GM12878 (cell line): ENCODE results near the gene SMG5.

Experiments used
- CEBPB ChIP-seq, 2 experiments: fragments of 150-350 bp in 1 of 2; IDR thresholded peaks; 2 replicates each; pipeline ENCODE4 v1.6.1; 2012 to 2014; ENCODE audit warnings: low read depth in 2 of 2, low read length in 2 of 2, borderline replicate concordance in 1 of 2, inconsistent platforms in 1 of 2
- EP300 ChIP-seq, 2 experiments: fragments of 150-350 bp in 1 of 2; IDR thresholded peaks; 2 replicates each; pipeline ENCODE4 v1.6.1; 2011 to 2012; ENCODE audit warnings: low read depth in 2 of 2, low read length in 2 of 2, borderline replicate concordance in 1 of 2, improper control_type of control experiment in 1 of 2, inconsistent platforms in 1 of 2; ENCODE audit not compliant: control insufficient read depth in 1 of 2
- JUND ChIP-seq: IDR thresholded peaks from 2 replicates; pipeline ENCODE4 v1.6.1; 2012; ENCODE audit warnings: low read depth, mild to moderate bottlenecking, low read length, improper control_type of control experiment, moderate library complexity
- POLR2A ChIP-seq: IDR thresholded peaks from 2 replicates; pipeline ENCODE4 v1.6.1; 2011; ENCODE audit warnings: low read depth, mild to moderate bottlenecking, low read length
- TF ChIP-seq, protein P1 (sequence below): IDR thresholded peaks from 2 replicates; pipeline ENCODE4 v1.6.1; 2011; ENCODE audit warnings: borderline replicate concordance, low read depth, mild to moderate bottlenecking, moderate library complexity, low read length; ENCODE audit not compliant: insufficient read depth, poor library complexity, severe bottlenecking
- TF ChIP-seq, protein P2 (sequence below), 3 experiments: IDR thresholded peaks in 2 of 3; conservative IDR thresholded peaks in 1 of 3; 2 replicates each; pipeline ENCODE4 v1.5.1; 2011; ENCODE audit warnings: low read depth in 3 of 3, low read length in 3 of 3, mild to moderate bottlenecking in 3 of 3, control low read depth in 2 of 3, moderate library complexity in 2 of 3, inconsistent platforms in 1 of 3, mixed read lengths in 1 of 3; ENCODE audit not compliant: control insufficient read depth in 2 of 3, insufficient read depth in 1 of 3; ENCODE audit errors: extremely low read depth in 1 of 3
- TF ChIP-seq, protein P3 (sequence below): IDR thresholded peaks from 2 replicates; pipeline ENCODE4 v1.6.1; 2012; ENCODE audit warnings: low read depth, low read length, improper control_type of control experiment

DNA sequence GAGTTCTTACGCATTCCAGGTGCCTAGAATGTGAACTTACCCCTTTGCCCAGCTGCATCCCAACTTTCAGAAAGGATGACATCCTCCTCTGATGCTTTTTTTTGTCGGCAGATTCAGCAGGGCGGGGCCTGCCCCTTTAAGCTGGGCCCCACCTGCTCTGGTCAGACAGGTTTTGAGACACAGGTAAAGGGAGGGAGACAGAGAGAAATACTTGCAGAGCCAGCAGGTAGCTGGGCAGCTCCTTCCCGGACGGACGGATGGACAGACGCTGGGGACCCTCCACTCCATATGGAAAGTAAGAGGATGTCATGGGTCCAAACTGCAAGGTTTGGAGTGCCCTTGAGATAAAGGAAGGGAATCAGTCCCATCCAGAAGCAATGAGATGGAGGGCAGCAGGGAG is 1.5 kb upstream of the SMG5 start, which contains the start of gene TMEM79:
- TF ChIP-seq, protein P1, sequence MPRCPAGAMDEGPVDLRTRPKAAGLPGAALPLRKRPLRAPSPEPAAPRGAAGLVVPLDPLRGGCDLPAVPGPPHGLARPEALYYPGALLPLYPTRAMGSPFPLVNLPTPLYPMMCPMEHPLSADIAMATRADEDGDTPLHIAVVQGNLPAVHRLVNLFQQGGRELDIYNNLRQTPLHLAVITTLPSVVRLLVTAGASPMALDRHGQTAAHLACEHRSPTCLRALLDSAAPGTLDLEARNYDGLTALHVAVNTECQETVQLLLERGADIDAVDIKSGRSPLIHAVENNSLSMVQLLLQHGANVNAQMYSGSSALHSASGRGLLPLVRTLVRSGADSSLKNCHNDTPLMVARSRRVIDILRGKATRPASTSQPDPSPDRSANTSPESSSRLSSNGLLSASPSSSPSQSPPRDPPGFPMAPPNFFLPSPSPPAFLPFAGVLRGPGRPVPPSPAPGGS: no peak
- TF ChIP-seq, protein P2, sequence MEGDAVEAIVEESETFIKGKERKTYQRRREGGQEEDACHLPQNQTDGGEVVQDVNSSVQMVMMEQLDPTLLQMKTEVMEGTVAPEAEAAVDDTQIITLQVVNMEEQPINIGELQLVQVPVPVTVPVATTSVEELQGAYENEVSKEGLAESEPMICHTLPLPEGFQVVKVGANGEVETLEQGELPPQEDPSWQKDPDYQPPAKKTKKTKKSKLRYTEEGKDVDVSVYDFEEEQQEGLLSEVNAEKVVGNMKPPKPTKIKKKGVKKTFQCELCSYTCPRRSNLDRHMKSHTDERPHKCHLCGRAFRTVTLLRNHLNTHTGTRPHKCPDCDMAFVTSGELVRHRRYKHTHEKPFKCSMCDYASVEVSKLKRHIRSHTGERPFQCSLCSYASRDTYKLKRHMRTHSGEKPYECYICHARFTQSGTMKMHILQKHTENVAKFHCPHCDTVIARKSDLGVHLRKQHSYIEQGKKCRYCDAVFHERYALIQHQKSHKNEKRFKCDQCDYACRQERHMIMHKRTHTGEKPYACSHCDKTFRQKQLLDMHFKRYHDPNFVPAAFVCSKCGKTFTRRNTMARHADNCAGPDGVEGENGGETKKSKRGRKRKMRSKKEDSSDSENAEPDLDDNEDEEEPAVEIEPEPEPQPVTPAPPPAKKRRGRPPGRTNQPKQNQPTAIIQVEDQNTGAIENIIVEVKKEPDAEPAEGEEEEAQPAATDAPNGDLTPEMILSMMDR (IDR thresholded peaks at IDR 0.05 in 2 of 3, conservative IDR thresholded peaks at IDR 0.05 in 1 of 3; ENCODE audit: control insufficient read depth in 2 of 3, extremely low read depth in 1 of 3, insufficient read depth in 1 of 3, low read depth in 3 of 3, low read length in 3 of 3): no peak
- TF ChIP-seq CEBPB (IDR thresholded peaks at IDR 0.05; ENCODE audit: borderline replicate concordance in 1 of 2, low read depth in 2 of 2, low read length in 2 of 2) (no peak), JUND (no peak), POLR2A (no peak), EP300 (IDR thresholded peaks at IDR 0.05; ENCODE audit: borderline replicate concordance in 1 of 2, control insufficient read depth in 1 of 2, low read depth in 2 of 2, low read length in 2 of 2) (no peak)
- TF ChIP-seq, protein P3, sequence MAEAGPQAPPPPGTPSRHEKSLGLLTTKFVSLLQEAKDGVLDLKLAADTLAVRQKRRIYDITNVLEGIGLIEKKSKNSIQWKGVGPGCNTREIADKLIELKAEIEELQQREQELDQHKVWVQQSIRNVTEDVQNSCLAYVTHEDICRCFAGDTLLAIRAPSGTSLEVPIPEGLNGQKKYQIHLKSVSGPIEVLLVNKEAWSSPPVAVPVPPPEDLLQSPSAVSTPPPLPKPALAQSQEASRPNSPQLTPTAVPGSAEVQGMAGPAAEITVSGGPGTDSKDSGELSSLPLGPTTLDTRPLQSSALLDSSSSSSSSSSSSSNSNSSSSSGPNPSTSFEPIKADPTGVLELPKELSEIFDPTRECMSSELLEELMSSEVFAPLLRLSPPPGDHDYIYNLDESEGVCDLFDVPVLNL: no peak
